HL-60 (cell line): ENCODE measurements around the gene TRABD2B.

Experiments used
- DNase-seq, 2 experiments: peaks; one replicate each; pipeline ENCODE4 v3.0.0-alpha.2; 2010 to 2020; ENCODE audit warnings: low read depth in 1 of 2, low spot score in 1 of 2
- H3K27ac ChIP-seq: fragments of 250-450 bp; sonication (Bioruptor Pico); replicated peaks from 2 replicates; pipeline ENCODE4 v1.5.1; 2020; ENCODE audit warnings: mild to moderate bottlenecking, moderate library complexity
- H3K27me3 ChIP-seq: fragments of 250-450 bp; sonication (Bioruptor Pico); 2 replicates; pipeline ENCODE4 v1.5.1; 2021; ENCODE audit warnings: mild to moderate bottlenecking, moderate library complexity; ENCODE audit not compliant: insufficient read depth, poor library complexity, severe bottlenecking
- H3K4me3 ChIP-seq: replicated peaks from 2 replicates; pipeline ENCODE4 v1.5.1; 2011; ENCODE audit warnings: mild to moderate bottlenecking, control low read depth, low read length; ENCODE audit not compliant: insufficient read depth
- CTCF ChIP-seq: IDR thresholded peaks from one replicate; pipeline ENCODE4 v1.5.1; 2011; ENCODE audit warnings: low read length, control low read depth, inconsistent platforms; ENCODE audit not compliant: insufficient read depth
- GABPA ChIP-seq: IDR thresholded peaks from 2 replicates; pipeline ENCODE4 v1.6.1; 2012; ENCODE audit warnings: low read depth
- POLR2AphosphoS5 ChIP-seq: IDR thresholded peaks from 2 replicates; pipeline ENCODE4 v1.6.1; 2012; ENCODE audit warnings: low read depth
- REST ChIP-seq: IDR thresholded peaks from 2 replicates; pipeline ENCODE4 v1.6.1; 2012; ENCODE audit warnings: low read depth; ENCODE audit not compliant: insufficient replicate concordance
- SPI1 ChIP-seq: IDR thresholded peaks from 2 replicates; pipeline ENCODE4 v1.6.1; 2012; ENCODE audit warnings: low read depth, mild to moderate bottlenecking, borderline replicate concordance

Gene TRABD2B

GRCh38 chr1:47767741-47768100, 229.5 kb downstream of the TRABD2B start:
- Histone ChIP-seq H3K4me3 (no peak overlapping the region), H3K27ac (no peak overlapping the region), H3K27me3 (no peaks in the 10 kb centered on the region)
- no peak for TF ChIP-seq SPI1
- no peak for TF ChIP-seq GABPA
- no peak for TF ChIP-seq POLR2AphosphoS5
- no peak for TF ChIP-seq CTCF
- no peak for TF ChIP-seq REST
- no peak for DNase-seq

- H3K27ac ChIP-seq = no peak overlapping the region
- TF ChIP-seq CTCF = no peak
- no peak for TF ChIP-seq POLR2AphosphoS5
- no peak for TF ChIP-seq REST
- no peak for TF ChIP-seq GABPA
- no peak for TF ChIP-seq SPI1
- no peak overlapping the region for H3K4me3 ChIP-seq
- H3K27me3 ChIP-seq = no peaks in the 10 kb centered on the region
- no peak for DNase-seq
These were observed 230.1 kb downstream of the TRABD2B start for GRCh38 chr1:47766832-47767740.

GRCh38 chr1:47765742-47766485, 231.3 kb downstream of the TRABD2B start:
- no peak for TF ChIP-seq REST
- no peak for TF ChIP-seq POLR2AphosphoS5
- TF ChIP-seq CTCF = no peak
- no peak for TF ChIP-seq GABPA
- no peak for TF ChIP-seq SPI1
- Histone ChIP-seq H3K27me3 (no peaks in the 10 kb centered on the region), H3K27ac (no peak overlapping the region), H3K4me3 (no peak overlapping the region)
- DNase-seq = no peak
